IPS-NIHi11 (cell line): Measurements from ENCODE around the gene ZNF726.
"Not testable (repeated sequence)": the region's sequence is repeated elsewhere in the genome, so short reads cannot be mapped to it uniquely, and the experiment has no call there.

Experiments used
- DNase-seq: peaks from one replicate; pipeline ENCODE4 v3.0.0; 2012; ENCODE audit warnings: mixed read lengths, low spot score

The ZNF726 gene

GRCh38 chr19:23946569-23946968, 31.9 kb downstream of the ZNF726 start:
- DNase-seq, result no peak

- DNase-seq, result no peak
Measured at GRCh38 chr19:23949611-23950010, 34.9 kb downstream of the ZNF726 start.

- DNase-seq, result no peak
Measured at GRCh38 chr19:23956051-23956450, 41.4 kb downstream of the ZNF726 start.

GRCh38 chr19:23957660-23958281, 43.1 kb downstream of the ZNF726 start:
- no peak for DNase-seq

GRCh38 chr19:23963396-23963795, 48.7 kb downstream of the ZNF726 start:
- not testable (repeated sequence) for DNase-seq

- not testable (repeated sequence) for DNase-seq
Measured at GRCh38 chr19:23963881-23964280, 49.2 kb downstream of the ZNF726 start.

GRCh38 chr19:23964334-23964733, 49.6 kb downstream of the ZNF726 start:
- DNase-seq, result not testable (repeated sequence)

GRCh38 chr19:23969630-23970029, 54.9 kb downstream of the ZNF726 start:
- no peak for DNase-seq

- no peak for DNase-seq
Measured at GRCh38 chr19:23971598-23971997, 56.9 kb downstream of the ZNF726 start.

GRCh38 chr19:23972161-23972560, 57.5 kb downstream of the ZNF726 start:
- no peak for DNase-seq

GRCh38 chr19:23974941-23975340, 60.3 kb downstream of the ZNF726 start:
- DNase-seq, result no peak

- not testable (repeated sequence) for DNase-seq
Measured at GRCh38 chr19:23976631-23977030, 61.9 kb downstream of the ZNF726 start.

- DNase-seq, result not testable (repeated sequence)
Measured at GRCh38 chr19:23977256-23977655, 62.6 kb downstream of the ZNF726 start.

GRCh38 chr19:23978068-23978467, 63.4 kb downstream of the ZNF726 start:
- no peak for DNase-seq

GRCh38 chr19:23980805-23981204, 66.1 kb downstream of the ZNF726 start:
- no peak for DNase-seq

GRCh38 chr19:23981863-23982262, 67.2 kb downstream of the ZNF726 start:
- DNase-seq, result no peak

- no peak for DNase-seq
Measured at GRCh38 chr19:23983406-23983805, 68.7 kb downstream of the ZNF726 start.
